Breast epithelium (tissue), 4 donors: ENCODE data around the gene ACOXL. TPM values are rescaled to one million over a fixed set of nuclear protein-coding genes. Genes with fewer than 3 reads are reported as not detected.

Experiments
- DNase-seq, 2 donors: peaks; one replicate each; pipeline ENCODE4 v3.0.0-alpha.2; 2019; ENCODE audit warnings: low spot score in 2 of 2
- H3K27ac ChIP-seq, 2 donors: fragments of 200-600 bp; sonication (generic) in 1 of 2; one replicate each; pipeline ENCODE4 v1.5.1; 2016 to 2019; ENCODE audit warnings: mild to moderate bottlenecking in 1 of 2
- H3K27me3 ChIP-seq, 2 donors: fragments of 200-600 bp; sonication (generic) in 1 of 2; one replicate each; pipeline versions ENCODE4 v1.5.1 to v1.6.0; 2017 to 2019; ENCODE audit warnings: control low read depth in 1 of 2, mild to moderate bottlenecking in 1 of 2
- H3K36me3 ChIP-seq: fragments of 200-600 bp; one replicate; pipeline ENCODE4 v1.5.1; 2019
- H3K4me1 ChIP-seq, 2 donors: fragments of 200-600 bp; sonication (generic); one replicate each; pipeline ENCODE4 v1.5.1; 2016 to 2019; ENCODE audit warnings: control low read depth in 1 of 2
- H3K4me3 ChIP-seq, 3 donors: fragments of 200-600 bp; sonication (generic); 1 replicate in 2 of 3; 2 replicates in 1 of 3; pipeline ENCODE4 v1.5.1; 2016 to 2019; ENCODE audit warnings: mild to moderate bottlenecking in 3 of 3, moderate library complexity in 2 of 3
- H3K9me3 ChIP-seq, 2 donors: fragments of 200-600 bp; sonication (generic) in 1 of 2; one replicate each; pipeline ENCODE4 v1.5.1; 2016 to 2019; ENCODE audit warnings: control low read depth in 1 of 2
- CTCF ChIP-seq, 3 donors: fragments of 450-650 bp; IDR thresholded peaks; one replicate each; pipeline ENCODE4 v1.5.1; 2016 to 2017; ENCODE audit warnings: antibody characterized with exemption in 3 of 3, mild to moderate bottlenecking in 3 of 3, moderate library complexity in 3 of 3
- POLR2A ChIP-seq: fragments of 450-650 bp; IDR thresholded peaks from one replicate; pipeline ENCODE4 v1.6.1; 2016; ENCODE audit warnings: antibody characterized with exemption, mild to moderate bottlenecking, moderate library complexity
- POLR2AphosphoS5 ChIP-seq, 3 donors: sonication (generic); formaldehyde crosslinking; IDR thresholded peaks; one replicate each; pipeline ENCODE4 v1.6.1; 2017; ENCODE audit warnings: antibody characterized with exemption in 3 of 3
- intact Hi-C: fragments of 100-400 bp; cut with DNase I; formaldehyde crosslinking; loops from one replicate; pipeline ENCODE4 v1.15.1; 2023; ENCODE audit warnings: low total_unique reads
- total RNA-seq, 3 donors: library from RNA; depleted of rRNA; stranded (reverse); fragments of >200 nt; gene quantifications; one replicate each; pipeline ENCODE4 v1.1.0, GENCODE V29; 2016

Gene ACOXL
- total RNA-seq, 3 donors from 2014 or later: not detected

GRCh38 chr2:111030260-111030891 is 298.0 kb downstream of the ACOXL start:
- Histone ChIP-seq H3K36me3 (no peaks in the 10 kb centered on the region), H3K4me1 (no peaks in the 10 kb centered on the region), H3K27me3 (no peaks in the 10 kb centered on the region), H3K4me3 (no peak overlapping the region), H3K27ac (no peak overlapping the region), H3K9me3 (peaks cover 0 to 3% of the 10 kb centered on the region in 2 donors)
- no peak for TF ChIP-seq POLR2AphosphoS5 (IDR thresholded peaks at IDR 0.05)
- no peak for TF ChIP-seq POLR2A
- no peak for TF ChIP-seq CTCF (IDR thresholded peaks at IDR 0.05)
- no peak for DNase-seq
- intact Hi-C loops: no loop called here

DNA sequence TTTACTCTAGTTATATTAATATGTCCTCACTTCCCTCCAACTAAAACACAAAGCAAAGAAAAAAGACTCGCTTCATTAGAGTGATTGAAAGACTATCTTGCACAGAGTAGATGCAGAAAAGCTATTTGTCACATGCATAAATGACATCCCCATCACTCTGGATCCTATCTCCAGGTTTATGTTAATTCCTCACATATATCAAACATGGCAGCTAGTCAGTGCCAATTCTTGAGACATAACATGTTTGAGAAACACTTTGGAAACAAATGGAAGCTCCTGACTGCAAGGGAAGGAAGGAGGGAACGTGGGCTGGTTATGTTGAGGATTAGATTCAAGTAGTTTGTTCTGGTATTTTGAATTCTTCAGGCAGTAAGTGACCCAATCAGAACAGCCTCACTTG is 298.6 kb downstream of the ACOXL start:
- TF ChIP-seq CTCF (IDR thresholded peaks at IDR 0.05): no peak
- H3K27me3 ChIP-seq: no peaks in the 10 kb centered on the region
- no peaks in the 10 kb centered on the region for H3K4me1 ChIP-seq
- no peak overlapping the region for H3K27ac ChIP-seq
- intact Hi-C loops: no loop called here
- no peaks in the 10 kb centered on the region for H3K36me3 ChIP-seq
- peaks cover 0 to 3% of the 10 kb centered on the region in 2 donors for H3K9me3 ChIP-seq
- DNase-seq: no peak
- no peak overlapping the region for H3K4me3 ChIP-seq

DNA sequence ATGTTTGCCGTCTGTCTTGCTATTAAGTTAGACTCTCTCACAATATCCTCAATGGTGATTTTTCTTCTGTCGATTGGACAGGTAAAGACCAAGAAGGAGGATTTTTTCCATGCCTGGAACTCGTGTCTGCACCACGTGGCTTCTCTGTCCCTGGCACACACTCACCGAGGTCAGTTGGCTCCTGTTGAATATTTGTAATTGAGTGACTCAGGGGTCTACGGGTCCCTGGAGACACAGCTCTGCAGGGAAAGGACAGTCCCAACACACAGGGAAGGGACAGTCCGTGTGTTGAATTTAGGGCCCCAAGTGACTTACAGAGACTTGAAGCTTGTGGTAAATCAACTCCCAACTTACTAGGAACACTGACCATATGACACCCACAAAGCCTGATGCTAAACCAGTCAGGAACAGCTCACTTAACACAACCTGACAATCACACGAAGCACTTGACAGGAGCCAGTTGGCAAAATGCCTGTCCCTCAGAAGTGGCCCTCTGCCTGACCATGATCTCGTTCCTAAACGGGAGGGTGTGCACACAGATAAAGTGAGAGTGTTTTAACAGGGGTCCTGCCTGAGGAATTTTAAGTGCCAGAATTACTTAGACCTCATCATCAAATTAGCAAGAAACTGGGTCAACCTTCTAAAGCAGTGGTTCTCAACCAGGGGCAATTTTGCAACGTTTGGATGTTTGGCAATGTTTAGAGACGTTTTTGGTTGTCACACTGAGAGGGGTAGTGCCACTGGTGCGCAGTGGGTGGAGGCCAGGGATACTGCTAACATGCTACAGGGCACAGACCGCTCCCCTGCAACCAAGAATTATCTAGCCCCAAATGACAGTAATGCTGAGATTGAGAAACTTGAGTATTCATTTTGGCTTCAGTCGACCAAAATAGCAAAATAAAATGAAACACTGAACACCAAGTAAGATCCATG is 299.4 kb downstream of the ACOXL start:
- intact Hi-C loops: no loop called here
- Histone ChIP-seq H3K27me3 (no peaks in the 10 kb centered on the region), H3K4me3 (no peak overlapping the region), H3K4me1 (no peaks in the 10 kb centered on the region), H3K9me3 (peaks cover 0 to 3% of the 10 kb centered on the region in 2 donors), H3K36me3 (no peaks in the 10 kb centered on the region), H3K27ac (no peak overlapping the region)
- no peak for DNase-seq
- no peak for TF ChIP-seq CTCF (IDR thresholded peaks at IDR 0.05)
- no peak for TF ChIP-seq POLR2AphosphoS5 (IDR thresholded peaks at IDR 0.05)
- TF ChIP-seq POLR2A: no peak

GRCh38 chr2:111032721-111033429 is 300.5 kb downstream of the ACOXL start:
- no peak overlapping the region for H3K27ac ChIP-seq
- H3K27me3 ChIP-seq: no peaks in the 10 kb centered on the region
- H3K4me3 ChIP-seq: no peak overlapping the region
- no peak for DNase-seq
- H3K36me3 ChIP-seq: no peaks in the 10 kb centered on the region
- peaks cover 0 to 3% of the 10 kb centered on the region in 2 donors for H3K9me3 ChIP-seq
- intact Hi-C loops: no loop called here
- H3K4me1 ChIP-seq: no peaks in the 10 kb centered on the region
- TF ChIP-seq POLR2AphosphoS5 (IDR thresholded peaks at IDR 0.05) (no peak), POLR2A (no peak), CTCF (IDR thresholded peaks at IDR 0.05) (no peak)
